ENCODE data around the gene FBXL19.

Gene FBXL19

DNA sequence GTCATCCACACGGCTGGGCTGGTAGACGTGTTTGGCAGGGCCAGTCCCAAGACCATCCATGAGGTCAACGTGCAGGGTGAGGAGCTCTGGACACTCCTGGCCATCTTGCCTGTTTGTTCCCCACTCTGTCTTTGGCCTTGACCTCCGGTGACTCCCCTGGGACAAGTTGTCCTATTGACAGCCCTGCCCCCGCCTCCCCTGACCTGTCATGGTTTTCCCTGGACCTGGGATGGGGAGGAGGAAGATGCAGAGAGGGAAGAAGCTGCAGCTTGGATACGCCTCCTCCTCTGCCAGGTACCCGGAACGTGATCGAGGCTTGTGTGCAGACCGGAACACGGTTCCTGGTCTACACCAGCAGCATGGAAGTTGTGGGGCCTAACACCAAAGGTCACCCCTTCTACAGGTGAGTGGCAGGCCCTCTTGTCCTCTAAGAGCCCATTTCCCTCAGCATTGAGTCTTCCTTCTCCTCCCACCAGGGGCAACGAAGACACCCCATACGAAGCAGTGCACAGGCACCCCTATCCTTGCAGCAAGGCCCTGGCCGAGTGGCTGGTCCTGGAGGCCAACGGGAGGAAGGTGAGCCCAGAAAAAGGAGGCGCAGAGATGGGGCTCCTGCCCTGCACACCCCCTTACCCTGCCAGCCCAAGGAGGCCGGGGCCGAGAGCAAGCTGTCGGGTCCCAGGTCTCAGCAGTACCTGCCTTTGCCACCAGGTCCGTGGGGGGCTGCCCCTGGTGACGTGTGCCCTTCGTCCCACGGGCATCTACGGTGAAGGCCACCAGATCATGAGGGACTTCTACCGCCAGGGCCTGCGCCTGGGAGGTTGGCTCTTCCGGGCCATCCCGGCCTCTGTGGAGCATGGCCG is 63.0 kb downstream of the FBXL19 start:
- DNase-seq (ENCODE audit: low read depth in 2 of 2): no peak

GRCh38 chr16:30987581-30988190 is 64.3 kb downstream of the FBXL19 start:
- no peak for DNase-seq (ENCODE audit: low read depth in 2 of 2)

GRCh38 chr16:30989469-30990047 is 66.2 kb downstream of the FBXL19 start:
- DNase-seq (ENCODE audit: low read depth in 2 of 2): no peak

GRCh38 chr16:30990105-30990504 is 66.7 kb downstream of the FBXL19 start:
- no peak for DNase-seq (ENCODE audit: low read depth in 2 of 2)

DNA sequence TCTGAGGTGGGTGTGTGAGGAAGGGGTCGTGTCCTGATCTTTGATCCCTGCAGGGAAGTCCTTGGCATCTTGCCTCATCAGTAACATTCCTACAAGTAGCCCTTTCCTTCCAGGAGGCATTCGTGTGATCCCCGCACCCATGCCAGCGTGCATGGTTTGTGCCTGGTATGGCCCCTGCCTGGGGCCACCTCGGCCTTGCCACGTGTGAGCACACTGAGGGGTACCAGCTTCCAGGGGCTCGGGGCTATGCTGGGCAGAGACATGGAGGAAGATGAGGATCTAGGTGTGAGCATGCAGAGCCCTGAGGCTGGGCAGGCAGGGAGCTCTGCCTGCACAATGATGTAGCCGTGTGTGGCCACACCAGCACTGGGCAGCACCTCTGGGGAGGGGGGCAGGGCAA is 67.7 kb downstream of the FBXL19 start:
- DNase-seq (ENCODE audit: low read depth in 2 of 2): no peak

DNA sequence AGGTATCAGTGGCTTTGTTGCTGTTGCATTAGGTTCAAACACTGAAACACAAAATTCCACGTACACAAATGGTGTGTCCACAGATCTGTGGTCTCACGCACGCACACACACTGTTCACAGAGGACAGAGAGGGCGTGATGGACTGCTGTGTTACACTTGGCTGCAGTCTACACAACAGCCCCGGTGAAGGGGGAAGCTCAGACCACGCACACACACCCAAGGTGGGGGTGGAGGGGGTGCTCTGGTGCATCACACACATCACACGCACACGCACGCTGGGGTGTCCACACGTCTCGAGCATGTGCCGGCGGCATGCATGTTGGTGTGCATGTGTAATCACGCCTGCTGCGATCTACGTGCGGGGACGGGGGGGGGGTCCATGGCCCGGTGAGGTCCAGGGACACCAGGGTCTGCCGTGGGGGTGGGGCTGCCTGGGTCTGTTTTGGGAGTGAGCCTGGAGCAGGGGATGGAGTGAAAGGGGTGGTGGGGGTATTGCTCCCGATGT is 69.0 kb downstream of the FBXL19 start:
- DNase-seq (ENCODE audit: low read depth in 2 of 2): no peak

GRCh38 chr16:30992931-30993816 is 69.8 kb downstream of the FBXL19 start:
- no peak for DNase-seq (ENCODE audit: low read depth in 2 of 2)

- DNase-seq (ENCODE audit: low read depth in 2 of 2): no peak
Measured at GRCh38 chr16:30995927-30996323, 72.6 kb downstream of the FBXL19 start.

- no peak for DNase-seq (ENCODE audit: low read depth in 2 of 2)
Measured at GRCh38 chr16:30996324-30996984, 73.1 kb downstream of the FBXL19 start.

- peak in 1 of 2 experiments; percentile 36 for DNase-seq (ENCODE audit: low read depth in 2 of 2)
Measured at GRCh38 chr16:30996985-30997724, 73.8 kb downstream of the FBXL19 start.

DNA sequence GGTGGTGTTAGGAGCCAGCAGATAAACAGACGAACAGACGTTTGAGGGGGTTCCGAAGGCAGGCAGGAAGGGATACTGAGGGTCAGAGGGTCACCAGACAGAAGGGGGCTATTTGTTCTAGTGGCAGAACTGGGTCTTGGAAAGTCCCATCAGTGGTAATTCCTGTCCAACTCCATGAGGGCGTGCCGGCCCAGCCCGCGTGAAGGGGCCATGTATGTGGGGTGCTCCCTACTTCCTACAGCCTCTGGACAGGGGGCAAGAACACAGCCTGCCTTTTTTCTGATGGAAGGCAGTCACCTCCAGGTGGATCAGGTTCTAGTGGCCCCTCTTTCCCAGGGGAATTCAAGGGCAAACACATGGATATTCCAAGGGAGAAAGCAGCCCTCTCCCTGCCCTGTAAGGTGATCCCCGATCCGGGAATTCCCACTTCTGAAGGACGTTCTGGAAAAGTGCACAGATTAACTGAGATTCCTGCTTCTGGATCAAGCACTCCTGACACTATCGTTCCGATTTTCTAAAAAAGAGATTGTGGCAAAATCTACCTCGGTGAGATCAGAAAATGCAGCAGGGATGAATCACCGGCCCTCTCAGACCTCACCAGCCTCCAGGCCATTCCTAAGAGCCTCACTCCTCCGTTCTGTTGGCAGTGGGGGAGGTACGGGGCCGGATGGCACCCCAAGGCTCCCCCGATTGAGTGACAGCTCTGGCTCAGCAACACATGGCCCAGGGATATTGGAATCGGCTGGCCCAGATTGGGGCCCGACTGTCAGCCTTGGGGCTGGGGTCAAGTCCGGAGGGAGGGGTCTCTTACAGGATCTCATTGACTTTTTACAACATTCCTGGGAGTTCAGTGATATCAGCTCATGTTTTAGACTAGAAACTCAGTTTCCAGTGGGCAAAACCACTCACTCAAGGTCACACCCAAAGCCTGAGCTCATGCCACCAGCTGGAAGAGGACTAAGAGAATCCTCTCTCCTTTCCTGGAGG is 74.6 kb downstream of the FBXL19 start:
- DNase-seq (ENCODE audit: low read depth in 2 of 2): peak in 1 of 2 experiments; percentile 44
